CD14-positive monocyte (primary cell): ENCODE results near the gene UCP2. TPM values are rescaled to one million over a fixed set of nuclear protein-coding genes. Genes with fewer than 3 reads are reported as not detected.

ENCODE experiments used
- DNase-seq, 3 donors: peaks; one replicate each; pipeline ENCODE4 v3.0.0-alpha.2; 2011 to 2022
- H2AFZ ChIP-seq: 2 replicates; pipeline ENCODE4 v1.6.0; 2012; ENCODE audit warnings: mild to moderate bottlenecking, low read depth, low read length, inconsistent platforms; ENCODE audit not compliant: insufficient read depth, poor library complexity, severe bottlenecking
- H3K27ac ChIP-seq, 2 donors: 1 replicate in 1 of 2; 2 replicates in 1 of 2; pipeline ENCODE4 v1.5.1; 2012 to 2013; ENCODE audit warnings: low read length in 2 of 2, control low read depth in 1 of 2, inconsistent platforms in 1 of 2, low read depth in 1 of 2, mild to moderate bottlenecking in 1 of 2
- H3K27me3 ChIP-seq, 2 donors: one replicate each; pipeline versions ENCODE4 v1.6.0 to v1.6.1; 2011 to 2013; ENCODE audit warnings: low read length in 2 of 2; ENCODE audit not compliant: control insufficient read depth in 2 of 2, insufficient read depth in 2 of 2
- H3K36me3 ChIP-seq, 2 donors: replicated peaks in 1 of 2; 1 replicate in 1 of 2; 2 replicates in 1 of 2; pipeline versions ENCODE4 v1.5.1 to v1.6.1; 2012 to 2013; ENCODE audit warnings: low read length in 2 of 2, control low read depth in 1 of 2, inconsistent platforms in 1 of 2, mild to moderate bottlenecking in 1 of 2; ENCODE audit not compliant: insufficient read depth in 2 of 2, control insufficient read depth in 1 of 2
- H3K4me1 ChIP-seq, 2 donors: 1 replicate in 1 of 2; 2 replicates in 1 of 2; pipeline versions ENCODE4 v1.5.1 to v1.6.1; 2012 to 2013; ENCODE audit warnings: low read length in 2 of 2, control low read depth in 1 of 2, inconsistent platforms in 1 of 2, mild to moderate bottlenecking in 1 of 2, moderate library complexity in 1 of 2; ENCODE audit not compliant: insufficient read depth in 2 of 2, control insufficient read depth in 1 of 2
- H3K4me2 ChIP-seq: replicated peaks from 2 replicates; pipeline ENCODE3; 2012; ENCODE audit warnings: low read length, moderate library complexity, mild to moderate bottlenecking; ENCODE audit not compliant: poor library complexity, severe bottlenecking; ENCODE audit errors: extremely low read depth
- H3K4me3 ChIP-seq, 3 experiments: fragments of 200-600 bp in 1 of 3; sonication (generic) in 1 of 3; replicated peaks in 1 of 3; 1 replicate in 2 of 3; 2 replicates in 1 of 3; pipeline ENCODE4 v1.5.1; 2011 to 2013; ENCODE audit warnings: low read length in 3 of 3, mild to moderate bottlenecking in 3 of 3, control low read depth in 2 of 3, low read depth in 2 of 3, inconsistent platforms in 1 of 3, moderate library complexity in 1 of 3
- H3K79me2 ChIP-seq: 2 replicates; pipeline ENCODE4 v1.6.0; 2012; ENCODE audit warnings: mild to moderate bottlenecking, control low read depth, inconsistent platforms, low read length, moderate library complexity; ENCODE audit not compliant: insufficient read depth
- H3K9ac ChIP-seq: 2 replicates; pipeline ENCODE4 v1.6.0; 2017; ENCODE audit warnings: low read length, mild to moderate bottlenecking; ENCODE audit not compliant: insufficient read depth, poor library complexity, severe bottlenecking
- H3K9me3 ChIP-seq, 2 donors: replicated peaks in 1 of 2; 1 replicate in 1 of 2; 2 replicates in 1 of 2; pipeline versions ENCODE4 v1.5.1 to v1.6.1; 2012 to 2013; ENCODE audit warnings: low read length in 2 of 2, control low read depth in 1 of 2; ENCODE audit not compliant: control insufficient read depth in 1 of 2, insufficient read depth in 1 of 2
- H4K20me1 ChIP-seq: 2 replicates; pipeline ENCODE4 v1.6.0; 2012; ENCODE audit warnings: mild to moderate bottlenecking, low read length, control low read depth, moderate library complexity; ENCODE audit not compliant: insufficient read depth
- H3K27ac Mint-ChIP-seq, 7 donors: one replicate each; pipeline ENCODE4 v1.8.0; 2020; ENCODE audit warnings: mild to moderate bottlenecking in 7 of 7, mixed read lengths in 7 of 7, moderate library complexity in 6 of 7, inconsistent platforms in 2 of 7
- H3K27me3 Mint-ChIP-seq, 3 donors: one replicate each; pipeline ENCODE4 v1.8.0; 2021 to 2022; ENCODE audit warnings: low read depth in 3 of 3, mild to moderate bottlenecking in 3 of 3, mixed read lengths in 3 of 3, moderate library complexity in 3 of 3, inconsistent platforms in 1 of 3
- H3K36me3 Mint-ChIP-seq, 2 donors: one replicate each; pipeline ENCODE4 v1.8.0; 2020; ENCODE audit warnings: mixed read lengths in 2 of 2, inconsistent platforms in 1 of 2, mild to moderate bottlenecking in 1 of 2
- H3K4me1 Mint-ChIP-seq: one replicate; pipeline ENCODE4 v1.8.0; 2020; ENCODE audit warnings: mild to moderate bottlenecking, mixed read lengths
- H3K4me3 Mint-ChIP-seq, 2 donors: one replicate each; pipeline ENCODE4 v1.8.0; 2020; ENCODE audit warnings: mild to moderate bottlenecking in 2 of 2, mixed read lengths in 2 of 2, moderate library complexity in 1 of 2
- H3K9me3 Mint-ChIP-seq, 7 donors: one replicate each; pipeline ENCODE4 v1.8.0; 2020 to 2022; ENCODE audit warnings: mixed read lengths in 7 of 7, mild to moderate bottlenecking in 6 of 7, moderate library complexity in 6 of 7, inconsistent platforms in 2 of 7
- WGBS: methylation state at CpG from one replicate; pipeline ENCODE4 v1.1.5; 2013; ENCODE audit warnings: missing lambda C conversion rate; ENCODE audit not compliant: insufficient coverage; 5-methylcytosine and 5-hydroxymethylcytosine counted together
- intact Hi-C, 2 donors: fragments of 100-400 bp; cut with micrococcal nuclease; formaldehyde crosslinking; loops; one replicate each; pipeline versions ENCODE4 v1.15.0 to v1.15.1; 2023
- polyA plus RNA-seq, 3 donors: library from polyadenylated mRNA; depleted of rRNA in 1 of 3; unstranded in 2 of 3; stranded (reverse) in 1 of 3; fragments of 300-500 nt in 2 of 3; fragments of >200 nt in 1 of 3; fragmentation: Illumina TruSeq in 2 of 3; gene quantifications; 1 replicate in 2 of 3; 2 replicates in 1 of 3; pipeline ENCODE4 v1.2.3, GENCODE V29; 2012 to 2021
- TF ChIP-seq, protein P1 (sequence below): fragments of 200-600 bp; IDR thresholded peaks from one replicate; pipeline ENCODE4 v1.8.0; 2022; ENCODE audit warnings: antibody characterized with exemption, mild to moderate bottlenecking

Gene UCP2
- polyA plus RNA-seq, 3 donors: 496 to 665 (median 649) TPM

GRCh38 chr11:74013141-74013540, 30.5 kb upstream of the UCP2 start:
- no peak overlapping the region for H3K4me3 ChIP-seq
- H3K4me1 ChIP-seq: peaks cover 24 to 34% of the 10 kb centered on the region in 2 donors
- no peak for DNase-seq
- no peaks in the 10 kb centered on the region for H3K27me3 ChIP-seq
- no peak overlapping the region for H3K9ac ChIP-seq
- no peaks in the 10 kb centered on the region for H3K9me3 ChIP-seq
- Mint-ChIP-seq H3K27ac (no peak overlapping the region), H3K9me3 (no peaks in the 10 kb centered on the region), H3K36me3 (peaks cover 37 to 56% of the 10 kb centered on the region in 2 donors), H3K4me1 (peaks cover 31% of the 10 kb centered on the region), H3K27me3 (peaks cover 0 to 2% (median 0%) of the 10 kb centered on the region in 3 donors), H3K4me3 (no peak overlapping the region)
- H3K4me2 ChIP-seq: no peak overlapping the region
- H3K27ac ChIP-seq: no peak overlapping the region
- TF ChIP-seq, protein P1, sequence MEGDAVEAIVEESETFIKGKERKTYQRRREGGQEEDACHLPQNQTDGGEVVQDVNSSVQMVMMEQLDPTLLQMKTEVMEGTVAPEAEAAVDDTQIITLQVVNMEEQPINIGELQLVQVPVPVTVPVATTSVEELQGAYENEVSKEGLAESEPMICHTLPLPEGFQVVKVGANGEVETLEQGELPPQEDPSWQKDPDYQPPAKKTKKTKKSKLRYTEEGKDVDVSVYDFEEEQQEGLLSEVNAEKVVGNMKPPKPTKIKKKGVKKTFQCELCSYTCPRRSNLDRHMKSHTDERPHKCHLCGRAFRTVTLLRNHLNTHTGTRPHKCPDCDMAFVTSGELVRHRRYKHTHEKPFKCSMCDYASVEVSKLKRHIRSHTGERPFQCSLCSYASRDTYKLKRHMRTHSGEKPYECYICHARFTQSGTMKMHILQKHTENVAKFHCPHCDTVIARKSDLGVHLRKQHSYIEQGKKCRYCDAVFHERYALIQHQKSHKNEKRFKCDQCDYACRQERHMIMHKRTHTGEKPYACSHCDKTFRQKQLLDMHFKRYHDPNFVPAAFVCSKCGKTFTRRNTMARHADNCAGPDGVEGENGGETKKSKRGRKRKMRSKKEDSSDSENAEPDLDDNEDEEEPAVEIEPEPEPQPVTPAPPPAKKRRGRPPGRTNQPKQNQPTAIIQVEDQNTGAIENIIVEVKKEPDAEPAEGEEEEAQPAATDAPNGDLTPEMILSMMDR: no peak
- H3K36me3 ChIP-seq: peaks cover 10 to 33% of the 10 kb centered on the region in 2 donors
- intact Hi-C loops: no loop called here
- 96% methylated on average over 7 of the region's 8 CpGs for WGBS
- no peak overlapping the region for H2AFZ ChIP-seq
- no peaks in the 10 kb centered on the region for H4K20me1 ChIP-seq
- H3K79me2 ChIP-seq: no peaks in the 10 kb centered on the region

GRCh38 chr11:74012074-74012809, 29.6 kb upstream of the UCP2 start:
- H3K4me3 ChIP-seq: no peak overlapping the region
- H3K4me3 Mint-ChIP-seq: no peak overlapping the region
- H3K4me2 ChIP-seq: no peak overlapping the region

More at GRCh38 chr11:74012074-74012809, 29.6 kb upstream of the UCP2 start:
- Histone ChIP-seq H3K79me2 (no peaks in the 10 kb centered on the region), H3K27ac (no peak overlapping the region), H4K20me1 (no peaks in the 10 kb centered on the region), H2AFZ (no peak overlapping the region), H3K9me3 (no peaks in the 10 kb centered on the region), H3K9ac (no peak overlapping the region), H3K27me3 (no peaks in the 10 kb centered on the region), H3K36me3 (peaks cover 10 to 33% of the 10 kb centered on the region in 2 donors), H3K4me1 (peaks cover 15 to 25% of the 10 kb centered on the region in 2 donors)
- TF ChIP-seq, protein P1: no peak
- Mint-ChIP-seq H3K36me3 (peaks cover 36 to 54% of the 10 kb centered on the region in 2 donors), H3K27ac (no peak overlapping the region), H3K4me1 (peaks cover 31% of the 10 kb centered on the region), H3K27me3 (peaks cover 0 to 2% (median 0%) of the 10 kb centered on the region in 3 donors), H3K9me3 (no peaks in the 10 kb centered on the region)
- intact Hi-C loops: no loop called here
- WGBS: 97% methylated on average over 7 of the region's 14 CpGs
- no peak for DNase-seq
